Lung (tissue), 12 donors: Measurements from ENCODE around the gene JAK1. TPM values are rescaled to one million over a fixed set of nuclear protein-coding genes. Genes with fewer than 3 reads are reported as not detected.
A peak's percentile ranks its signal among the peaks of the same experiment; 100 is the strongest.
"Not testable (repeated sequence)": the region's sequence is repeated elsewhere in the genome, so short reads cannot be mapped to it uniquely, and the experiment has no call there.

Experiments used
- ATAC-seq: fragments of 200-7000 bp; cut with Tn5 transposase; one replicate; pipeline ENCODE4 v1.9.1; 2020; ENCODE audit warnings: moderate number of reproducible peaks; ENCODE audit not compliant: insufficient read depth, low FRiP score
- DNase-seq, 3 donors: peaks; one replicate each; pipeline ENCODE4 v3.0.0-alpha.2; 2013 to 2017
- H3K27ac ChIP-seq, 2 donors: one replicate each; pipeline ENCODE4 v1.5.1; 2013; ENCODE audit warnings: mild to moderate bottlenecking in 2 of 2, moderate library complexity in 2 of 2, control low read depth in 1 of 2, inconsistent platforms in 1 of 2, low read depth in 1 of 2, low read length in 1 of 2
- H3K27me3 ChIP-seq, 3 donors: one replicate each; pipeline ENCODE4 v1.5.1; 2013; ENCODE audit warnings: low read length in 2 of 3; ENCODE audit not compliant: control insufficient read depth in 3 of 3, insufficient read depth in 3 of 3
- H3K36me3 ChIP-seq, 4 donors: one replicate each; pipeline ENCODE4 v1.5.1; 2013; ENCODE audit warnings: low read length in 4 of 4, mild to moderate bottlenecking in 1 of 4, moderate library complexity in 1 of 4; ENCODE audit not compliant: control insufficient read depth in 4 of 4, insufficient read depth in 4 of 4
- H3K4me1 ChIP-seq, 5 donors: one replicate each; pipeline ENCODE4 v1.5.1; 2013; ENCODE audit warnings: low read length in 5 of 5, mild to moderate bottlenecking in 2 of 5, moderate library complexity in 1 of 5; ENCODE audit not compliant: control insufficient read depth in 5 of 5, insufficient read depth in 5 of 5
- H3K4me3 ChIP-seq: one replicate; pipeline ENCODE4 v1.5.1; 2013; ENCODE audit warnings: mild to moderate bottlenecking, control low read depth, moderate library complexity
- H3K9ac ChIP-seq, 2 donors: one replicate each; pipeline ENCODE4 v1.5.1; 2013; ENCODE audit warnings: low read length in 2 of 2, control low read depth in 1 of 2; ENCODE audit not compliant: insufficient read depth in 1 of 2
- H3K9me3 ChIP-seq, 4 donors: one replicate each; pipeline ENCODE4 v1.5.1; 2013; ENCODE audit warnings: low read length in 3 of 4, mild to moderate bottlenecking in 1 of 4, moderate library complexity in 1 of 4; ENCODE audit not compliant: control insufficient read depth in 4 of 4, insufficient read depth in 3 of 4
- CTCF ChIP-seq: IDR thresholded peaks from 2 replicates; pipeline ENCODE4 v1.5.1; 2012; ENCODE audit warnings: mild to moderate bottlenecking; ENCODE audit errors: control extremely low read depth, extremely low read depth
- WGBS, 2 donors: extraction: QIAGEN DNeasy Blood & Tissue Kit; methylation state at CpG; one replicate each; pipeline ENCODE4 v1.1.7; 2013; 5-methylcytosine and 5-hydroxymethylcytosine counted together
- polyA plus RNA-seq, 2 donors: library from polyadenylated mRNA; stranded (reverse); fragments of 200-250 nt; gene quantifications; one replicate each; pipeline ENCODE4 v1.2.1, GENCODE V29; 2013
- total RNA-seq, 2 donors: library from RNA; depleted of rRNA in 1 of 2; stranded (reverse); fragments of >200 nt in 1 of 2; gene quantifications; one replicate each; pipeline ENCODE4 v1.2.1, GENCODE V29; 2014 to 2021
- donor health status: control.
- donor health status: control.
- donor health status: Bipolar disorder and iron deficiency.
- donor health status: healthy.
- donor health status: DM: yes; HTN: yes; CAD: no.

The JAK1 gene
- total and polyA plus RNA-seq, 4 donors: 26.7 to 162 (median 116) TPM

GRCh38 chr1:64922336-64922735, 44.0 kb downstream of the JAK1 start:
- H3K27me3 ChIP-seq: no peaks in the 10 kb centered on the region
- TF ChIP-seq CTCF: no peak
- no peak overlapping the region for H3K4me3 ChIP-seq
- no peak for ATAC-seq
- H3K9me3 ChIP-seq: no peaks in the 10 kb centered on the region
- H3K27ac ChIP-seq: no peak overlapping the region
- WGBS, 2 donors: 31 to 47% methylated on average over 2 of the region's 2 CpGs
- no peaks in the 10 kb centered on the region for H3K36me3 ChIP-seq
- H3K4me1 ChIP-seq: peaks cover 8 to 43% (median 17%) of the 10 kb centered on the region in 5 donors
- no peak for DNase-seq
- no peak overlapping the region for H3K9ac ChIP-seq

DNA sequence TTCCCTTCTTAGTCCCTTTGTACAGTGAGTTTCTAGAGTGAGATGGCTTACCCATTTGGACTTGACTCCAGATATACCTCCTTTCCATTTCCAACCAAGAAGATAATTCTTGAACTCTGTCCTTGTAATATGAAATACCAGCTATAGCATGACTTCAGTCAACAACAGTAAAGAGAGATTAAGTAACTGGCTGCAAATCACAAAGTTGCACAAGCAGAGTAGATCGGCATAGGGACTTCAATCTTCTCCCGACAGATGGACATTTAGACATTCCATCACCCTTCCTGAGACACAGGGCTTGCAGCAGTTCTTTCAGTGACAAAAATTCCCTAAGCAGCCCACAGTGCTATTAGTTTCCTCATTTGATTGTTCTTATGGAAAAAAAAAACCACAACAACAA, 44.6 kb downstream of the JAK1 start:
- Histone ChIP-seq H3K9me3 (no peaks in the 10 kb centered on the region), H3K27ac (no peak overlapping the region), H3K9ac (no peak overlapping the region), H3K4me3 (no peak overlapping the region), H3K4me1 (peaks cover 8 to 47% (median 15%) of the 10 kb centered on the region in 5 donors), H3K36me3 (no peaks in the 10 kb centered on the region), H3K27me3 (no peaks in the 10 kb centered on the region)
- ATAC-seq: no peak
- whole genome bisulfite sequencing, 2 donors: 24 to 25% methylated on average over 2 of the region's 2 CpGs
- TF ChIP-seq CTCF: no peak
- DNase-seq: peak in 1 of 3 donors; percentile 33

GRCh38 chr1:64920941-64921589, 45.3 kb downstream of the JAK1 start:
- no peak overlapping the region for H3K9ac ChIP-seq
- no peak overlapping the region for H3K4me3 ChIP-seq
- 67 to 87% methylated on average over 3 of the region's 3 CpGs for WGBS, 2 donors
- H3K27ac ChIP-seq: peak overlapping the region in 1 of 2 donors; percentile 40
- H3K27me3 ChIP-seq: no peaks in the 10 kb centered on the region
- H3K9me3 ChIP-seq: no peaks in the 10 kb centered on the region
- no peaks in the 10 kb centered on the region for H3K36me3 ChIP-seq
- DNase-seq (peak in 2 of 3 donors; percentile 35 to 51), ATAC-seq (no peak)
- peaks cover 8 to 48% (median 15%) of the 10 kb centered on the region in 5 donors for H3K4me1 ChIP-seq
- no peak for TF ChIP-seq CTCF

- H3K4me3 ChIP-seq, DNase-seq, H3K9me3 ChIP-seq, H3K9ac ChIP-seq, ATAC-seq, H3K36me3 ChIP-seq, H3K27me3 ChIP-seq, H3K27ac ChIP-seq: not testable (repeated sequence)
- WGBS, 2 donors: 88 to 89% methylated on average over 7 of the region's 7 CpGs
- peaks cover 8 to 39% (median 16%) of the 10 kb centered on the region in 5 donors for H3K4me1 ChIP-seq
Observed at GRCh38 chr1:64919120-64919519, 47.2 kb downstream of the JAK1 start.
